Fibroblast of skin of scalp (primary cell): ENCODE results near the gene RPS2.
A peak's percentile ranks its signal among the peaks of the same experiment; 100 is the strongest.
"Not testable (repeated sequence)": the region's sequence is repeated elsewhere in the genome, so short reads cannot be mapped to it uniquely, and the experiment has no call there.

Experiments used
- DNase-seq: peaks from one replicate; pipeline ENCODE4 v3.0.0-alpha.2; 2013

RPS2 gene

GRCh38 chr16:1962161-1963153 is 2.2 kb downstream of the RPS2 start:
- DNase-seq: not testable (repeated sequence)

DNA sequence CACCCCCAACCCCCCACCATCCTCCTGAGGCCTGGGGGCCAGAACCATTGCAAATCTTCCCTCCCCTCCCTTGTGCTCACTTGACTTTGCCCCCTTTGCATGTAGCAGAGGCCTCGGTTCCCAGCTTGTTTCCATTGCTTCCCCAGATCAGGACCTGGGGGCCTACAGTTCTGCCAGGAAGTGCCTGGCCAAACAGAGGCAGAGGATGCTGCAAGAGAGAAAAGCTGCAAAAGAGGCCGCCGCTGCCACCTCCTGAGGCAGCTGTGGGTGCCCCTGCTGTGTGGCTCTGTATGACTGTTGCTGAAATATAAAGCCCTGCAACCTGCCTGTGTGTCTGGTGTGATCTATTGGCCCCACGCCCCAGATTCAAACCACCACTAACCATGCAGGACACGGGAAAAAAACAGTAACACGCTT is 3.0 kb downstream of the RPS2 start:
- DNase-seq: no peak

- DNase-seq: peak; percentile 43
Observed at GRCh38 chr16:1960665-1961630, 3.7 kb downstream of the RPS2 start.

- peak; percentile 90 for DNase-seq
Observed at GRCh38 chr16:1959269-1960039, 5.2 kb downstream of the RPS2 start, which contains the start of gene NDUFB10. TSS of gene NDUFB10 (plus strand) at chr16:1959538. CDS start at chr16:1959625, 87 bp downstream.

DNA sequence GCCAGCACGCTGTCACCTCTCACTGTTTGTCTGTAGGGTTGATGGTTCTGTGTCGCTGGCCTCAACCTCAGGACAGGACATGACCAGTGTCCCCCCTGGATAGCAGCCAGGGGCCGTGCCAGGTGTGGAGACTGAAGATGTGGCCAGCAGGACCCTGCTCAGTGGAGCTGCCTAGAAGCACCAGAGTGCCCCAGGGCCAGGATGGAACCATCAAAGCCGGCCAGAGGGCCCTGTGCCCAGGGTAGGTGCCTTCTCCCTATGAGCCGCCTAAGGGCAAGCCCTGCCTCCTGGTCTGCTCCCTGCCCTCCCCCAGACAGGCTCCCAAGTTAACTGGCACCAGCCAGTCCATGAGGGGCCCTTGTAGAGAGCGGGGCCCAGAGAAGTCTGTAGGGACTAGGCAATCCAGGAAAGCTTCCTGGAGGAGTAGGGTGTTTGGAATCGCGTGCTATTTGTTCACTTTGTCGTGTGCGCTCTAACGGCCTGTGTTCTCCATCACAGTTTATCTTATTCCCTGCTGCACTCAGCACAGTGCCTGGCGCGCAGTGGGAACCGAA is 5.8 kb downstream of the RPS2 start:
- no peak for DNase-seq

GRCh38 chr16:1958143-1958491 is 6.5 kb downstream of the RPS2 start:
- DNase-seq: not testable (repeated sequence)

DNA sequence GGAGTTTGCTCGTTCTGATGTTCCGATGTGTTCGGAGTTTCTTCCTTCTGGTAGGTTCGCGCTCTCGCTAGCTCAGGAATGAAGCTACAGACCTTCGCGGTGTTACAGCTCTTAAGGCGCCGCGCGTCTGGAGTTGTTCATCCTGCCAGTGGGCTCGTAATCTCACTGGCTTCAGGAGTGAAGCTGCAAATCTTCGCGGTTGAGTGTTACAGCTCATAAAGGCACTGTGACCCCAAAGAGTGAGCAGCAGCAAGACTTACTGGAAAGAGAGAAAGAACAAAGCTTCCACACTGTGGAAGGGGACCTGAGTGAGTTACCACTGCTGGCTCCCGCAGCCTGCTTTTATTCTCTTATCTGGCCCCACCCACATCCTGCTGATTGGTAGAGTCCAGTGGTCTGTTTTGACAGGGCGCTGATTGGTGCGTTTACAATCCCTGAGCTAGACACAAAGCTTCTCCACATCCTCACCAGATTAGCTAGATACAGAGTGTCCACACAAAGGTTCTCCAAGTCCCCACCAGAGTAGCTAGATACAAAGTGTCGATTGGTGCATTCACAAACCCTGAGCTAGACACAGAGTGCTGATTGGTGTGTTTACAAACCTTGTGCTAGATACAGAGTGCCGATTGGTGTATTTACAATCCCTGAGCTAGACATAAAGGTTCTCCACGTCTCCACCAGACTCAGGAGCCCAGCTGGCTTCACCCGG is 7.0 kb downstream of the RPS2 start:
- not testable (repeated sequence) for DNase-seq

- no peak for DNase-seq
Observed at GRCh38 chr16:1953734-1954133, 10.9 kb downstream of the RPS2 start.

- DNase-seq: no peak
Observed at GRCh38 chr16:1950559-1950958, 14.1 kb downstream of the RPS2 start.

DNA sequence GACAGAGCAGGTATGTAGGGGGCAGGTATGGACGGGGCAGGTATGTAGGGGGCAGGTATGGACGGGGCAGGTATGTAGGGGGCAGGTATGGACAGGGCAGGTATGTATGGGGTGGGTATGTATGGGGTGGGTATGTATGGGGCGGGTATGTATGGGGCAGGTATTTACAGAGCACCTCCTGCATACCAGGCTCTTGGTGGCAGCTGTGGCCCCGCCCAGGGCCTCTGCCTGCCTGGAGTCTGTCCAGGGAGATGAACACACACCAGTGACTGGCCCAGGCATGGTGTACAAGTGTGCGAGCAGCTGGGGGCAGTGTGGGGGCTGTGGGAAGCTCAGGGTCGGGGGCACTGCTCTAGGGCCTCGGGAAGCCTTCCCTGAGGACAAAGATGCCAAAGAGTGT is 14.6 kb downstream of the RPS2 start:
- no peak for DNase-seq

DNA sequence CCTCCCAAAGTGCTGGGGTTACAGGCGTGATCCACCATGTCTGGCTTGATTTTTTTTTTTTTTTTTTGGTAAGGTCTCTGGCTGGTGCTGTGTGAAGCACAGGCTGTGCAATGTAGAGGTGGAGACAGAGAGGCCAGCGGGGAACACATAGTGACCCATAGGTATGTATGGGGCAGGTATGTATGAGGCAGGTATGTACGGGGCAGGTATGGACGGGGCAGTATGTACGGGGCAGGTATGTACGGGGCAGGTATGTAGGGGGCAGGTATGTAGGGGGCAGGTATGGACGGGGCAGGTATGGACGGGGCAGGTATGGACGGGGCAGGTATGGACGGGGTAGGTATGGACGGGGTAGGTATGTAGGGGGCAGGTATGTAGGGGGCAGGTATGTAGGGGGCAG is 15.1 kb downstream of the RPS2 start:
- no peak for DNase-seq

GRCh38 chr16:1947369-1947670 is 17.3 kb downstream of the RPS2 start:
- no peak for DNase-seq

DNA sequence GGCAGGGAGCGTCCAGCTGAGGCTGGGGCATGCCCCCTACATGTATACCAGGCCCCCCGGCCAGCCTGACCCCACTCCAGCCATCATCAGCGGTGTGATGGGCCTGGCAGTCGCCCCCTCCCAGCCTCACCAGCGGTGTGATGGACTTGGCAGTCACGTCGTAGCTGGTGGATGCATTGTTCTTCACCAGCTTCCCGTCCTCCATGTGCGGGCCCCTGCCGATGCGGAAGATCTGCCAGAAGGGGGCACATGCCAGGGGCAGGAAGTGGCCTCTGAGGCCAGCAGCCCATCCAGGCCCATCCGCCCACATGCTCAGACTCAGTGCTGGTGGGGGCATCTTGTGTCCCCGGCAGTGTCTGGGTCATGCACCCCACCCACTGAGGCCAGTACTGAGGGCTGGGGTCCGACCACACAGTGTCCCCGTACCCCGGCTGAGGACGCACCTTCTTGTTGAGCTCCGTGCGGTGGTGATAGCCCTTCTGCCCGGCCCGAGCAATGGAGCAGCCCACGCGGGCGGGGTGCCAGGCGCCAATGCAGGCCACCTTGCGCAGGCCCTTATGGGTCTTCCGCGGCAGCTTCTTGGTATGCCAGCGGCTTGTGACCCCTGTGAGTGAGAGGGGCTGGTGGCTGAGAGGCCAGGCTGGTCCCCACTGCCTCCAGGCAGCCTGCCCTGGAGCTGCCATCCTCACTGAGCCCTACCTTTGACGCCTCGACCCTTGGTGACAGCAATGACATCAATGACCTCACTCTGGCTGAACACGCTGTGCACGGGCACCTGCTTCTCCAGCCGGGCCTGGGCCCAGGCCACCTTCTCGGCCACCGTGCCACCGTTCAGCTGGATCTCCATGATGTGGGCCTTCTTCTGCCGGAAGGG is 17.9 kb downstream of the RPS2 start:
- DNase-seq: no peak

DNA sequence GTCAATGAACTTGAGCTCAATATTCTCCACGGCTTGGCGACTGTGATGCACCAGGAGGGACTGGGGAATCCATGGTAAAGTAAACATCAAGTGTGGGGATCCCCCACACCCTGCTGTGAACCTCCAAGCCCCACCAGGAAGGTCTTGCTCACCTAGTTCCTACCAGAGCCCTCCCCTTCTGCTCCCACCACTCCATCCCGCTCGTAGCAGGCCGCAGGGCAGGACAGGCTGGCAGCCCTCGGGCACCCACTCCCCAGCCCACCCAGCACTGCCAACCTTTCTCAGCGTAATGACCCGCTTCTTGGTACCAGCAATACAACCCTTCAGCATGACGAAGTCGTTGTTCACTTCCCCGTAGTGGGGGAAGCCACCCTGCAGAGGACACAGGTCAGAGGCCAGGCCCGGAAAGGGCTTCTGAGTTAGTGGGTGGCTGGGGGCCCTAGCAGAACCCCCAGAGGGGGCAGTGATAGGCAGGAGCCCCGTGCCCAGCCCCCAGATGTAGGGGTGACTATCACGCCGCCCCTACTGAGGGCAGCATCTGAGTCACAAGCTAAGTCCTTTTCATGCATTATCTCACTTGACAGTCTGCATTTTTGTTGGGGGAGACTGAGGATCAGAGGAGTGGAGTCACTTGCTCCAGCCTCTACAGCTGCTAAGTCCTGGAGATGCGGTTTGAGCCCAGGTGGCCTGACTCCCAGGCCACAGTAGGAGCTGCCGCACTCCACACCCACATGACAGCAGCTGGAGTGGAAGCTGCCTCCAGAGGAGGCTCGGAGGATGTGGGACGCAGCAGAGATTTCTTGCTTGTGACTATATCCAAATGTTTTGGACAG is 18.9 kb downstream of the RPS2 start:
- no peak for DNase-seq

GRCh38 chr16:1944612-1945199 is 19.9 kb downstream of the RPS2 start:
- DNase-seq: no peak

GRCh38 chr16:1942810-1943726 is 21.6 kb downstream of the RPS2 start, which contains the start of gene MSRB1:
TSS of gene MSRB1 (minus strand) at chr16:1943199. CDS start at chr16:1943156, 43 bp downstream.
- peak; percentile 99 for DNase-seq

GRCh38 chr16:1942047-1942809 is 22.4 kb downstream of the RPS2 start:
- DNase-seq: no peak
